IPS-NIHi7 (cell line): Measurements from ENCODE around the gene AGR2.

Experiments
- DNase-seq: peaks from one replicate; pipeline ENCODE4 v3.0.0; 2012; ENCODE audit warnings: mixed read lengths; ENCODE audit errors: extremely low spot score

The AGR2 gene

GRCh38 chr7:16812542-16813231 is 7.9 kb upstream of the AGR2 start:
- DNase-seq: no peak

DNA sequence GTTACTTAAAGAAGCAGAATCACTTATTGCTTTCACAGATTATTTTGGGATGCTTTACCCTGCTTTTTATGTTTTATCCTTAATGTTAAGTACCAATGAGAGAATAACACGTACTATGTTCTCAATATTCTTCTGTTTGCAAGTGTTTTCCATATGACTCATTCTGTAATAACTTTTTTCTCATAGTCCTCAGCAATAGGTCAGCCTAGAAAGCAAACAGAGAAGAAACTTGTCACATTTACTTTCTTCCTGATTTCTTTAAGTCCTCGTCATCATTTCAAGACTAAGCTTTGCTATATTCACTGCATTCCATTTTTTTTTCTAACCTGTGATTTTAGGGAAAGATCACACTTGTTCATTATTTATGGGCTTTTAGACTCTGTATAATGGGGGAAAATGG is 6.8 kb upstream of the AGR2 start:
- no peak for DNase-seq

DNA sequence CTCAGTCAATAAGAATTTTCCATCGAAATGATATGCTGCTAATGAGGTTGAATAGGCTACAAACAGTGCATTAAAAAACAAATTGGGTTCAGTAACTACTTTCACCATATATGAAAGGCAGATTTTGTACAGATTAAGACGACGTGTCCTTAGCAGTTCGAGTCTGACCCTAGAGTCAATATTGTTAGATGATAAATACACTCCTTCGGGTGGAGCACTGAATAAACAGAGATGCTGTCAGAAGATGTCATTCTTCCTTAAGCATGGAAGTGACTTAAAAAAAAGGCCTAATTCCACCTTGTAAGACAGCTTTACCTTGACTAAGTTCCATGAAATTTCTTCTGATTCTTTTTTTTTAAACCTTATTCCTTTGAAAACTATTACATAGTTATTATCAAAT is 5.8 kb upstream of the AGR2 start:
- no peak for DNase-seq

DNA sequence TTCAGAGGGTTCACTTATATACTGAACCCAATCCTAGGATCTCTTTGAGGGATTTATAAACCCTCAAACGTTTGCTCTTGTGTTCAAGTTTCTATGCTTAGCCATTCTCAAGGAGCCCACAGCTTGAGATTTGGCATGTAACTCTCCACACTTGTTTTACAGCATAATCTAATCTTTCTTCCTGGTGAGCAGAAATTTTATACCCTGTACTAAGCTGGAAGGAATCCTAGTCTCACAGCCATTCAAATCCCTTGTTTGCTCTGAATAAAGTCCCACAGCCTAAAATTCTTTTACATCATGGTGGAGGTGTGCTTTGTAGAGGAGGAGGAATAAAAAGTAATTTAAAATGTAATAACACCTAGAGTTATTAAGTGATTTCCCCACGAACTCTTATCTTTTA is 5.3 kb upstream of the AGR2 start:
- DNase-seq: no peak

GRCh38 chr7:16805441-16805840 is 642 bp upstream of the AGR2 start:
- DNase-seq: no peak

DNA sequence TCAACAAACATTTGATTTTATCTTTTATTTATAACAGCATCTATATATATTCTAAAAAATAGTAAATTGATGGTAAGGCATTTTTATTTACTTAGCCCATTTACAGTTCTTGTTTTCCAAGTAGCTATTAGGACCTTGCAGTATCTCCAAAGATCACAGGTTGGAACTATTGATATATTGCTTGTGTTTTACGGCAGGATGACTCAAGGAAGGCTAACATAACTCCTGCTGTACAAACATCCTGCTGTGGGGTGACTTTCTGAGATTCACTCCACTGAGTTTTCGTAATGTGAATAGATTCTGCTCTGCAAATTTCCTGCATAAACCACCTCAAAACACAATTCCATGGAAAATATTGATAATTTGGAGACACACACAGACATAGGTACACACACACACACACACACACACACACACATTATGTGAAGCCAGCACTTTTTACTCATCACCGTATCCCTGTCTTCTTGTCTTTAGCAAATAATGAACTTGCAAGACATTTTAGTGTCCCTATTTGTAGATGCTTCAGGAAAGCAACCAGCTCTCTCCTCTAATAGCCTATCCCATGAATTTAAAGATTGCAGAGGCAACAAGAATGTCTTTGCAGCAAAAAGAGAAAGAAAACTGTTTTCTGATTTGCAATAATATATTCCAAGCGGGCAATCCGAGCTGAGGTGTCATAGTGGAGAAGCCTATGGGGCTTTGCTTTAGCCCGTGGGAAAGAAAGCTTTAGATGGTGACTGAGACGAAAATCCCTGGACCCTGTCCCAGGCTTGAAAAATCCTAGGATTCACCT is 722 bp downstream of the AGR2 start:
- DNase-seq: no peak

- DNase-seq: no peak
These were observed 1.7 kb downstream of the AGR2 start for GRCh38 chr7:16803125-16803524.

- no peak for DNase-seq
These were observed 3.2 kb downstream of the AGR2 start for GRCh38 chr7:16801579-16801978.

GRCh38 chr7:16801111-16801542 is 3.7 kb downstream of the AGR2 start:
- peak; percentile 46 for DNase-seq

- DNase-seq: no peak
These were observed 9.2 kb downstream of the AGR2 start for GRCh38 chr7:16795624-16796023.

- no peak for DNase-seq
These were observed 9.8 kb downstream of the AGR2 start for GRCh38 chr7:16794986-16795385.

- no peak for DNase-seq
These were observed 12.7 kb downstream of the AGR2 start for GRCh38 chr7:16791905-16792698.

GRCh38 chr7:16791071-16791470 is 13.7 kb downstream of the AGR2 start:
- DNase-seq: no peak

- no peak for DNase-seq
These were observed 17.7 kb downstream of the AGR2 start for GRCh38 chr7:16787127-16787526.

GRCh38 chr7:16786257-16786656 is 18.5 kb downstream of the AGR2 start:
- DNase-seq: no peak

DNA sequence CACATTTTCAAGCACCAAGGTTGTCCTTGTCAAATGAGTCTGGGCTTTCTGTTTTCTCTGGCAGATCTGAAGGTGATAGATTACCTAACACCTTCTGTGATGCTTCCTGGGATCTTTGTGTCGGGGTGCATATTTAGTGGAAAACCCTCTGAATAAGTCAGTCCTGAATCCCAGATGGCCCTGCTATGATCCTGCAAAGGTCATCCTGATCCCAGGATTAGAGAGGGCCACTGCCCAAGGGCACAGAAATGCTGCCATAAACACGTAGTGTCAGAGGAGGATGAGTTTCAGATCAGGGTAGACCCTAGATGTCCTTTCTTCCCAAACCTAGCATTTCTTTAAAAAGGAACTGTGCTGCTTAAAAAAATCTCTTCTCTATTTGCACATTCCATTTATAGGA is 19.0 kb downstream of the AGR2 start:
- DNase-seq: no peak

DNA sequence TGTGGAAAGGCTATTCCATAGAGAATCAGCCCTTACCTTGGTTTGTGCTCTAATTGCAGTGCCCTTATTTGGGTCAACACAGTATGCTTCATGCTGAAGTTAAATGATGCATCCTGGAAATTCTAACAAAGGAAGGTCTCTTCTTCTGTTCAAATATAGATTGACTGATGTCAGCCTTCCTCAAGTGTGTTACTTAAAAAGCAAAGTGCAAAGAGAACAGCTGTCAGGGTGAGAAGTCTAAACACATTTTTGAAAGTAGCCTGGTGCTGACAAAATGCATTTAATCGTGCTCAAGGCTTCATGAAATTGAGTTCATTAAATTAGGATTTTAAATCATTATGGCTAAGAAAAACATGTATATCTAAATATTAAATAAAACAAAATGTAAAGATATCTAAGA is 19.5 kb downstream of the AGR2 start:
- no peak for DNase-seq

GRCh38 chr7:16780596-16780995 is 24.2 kb downstream of the AGR2 start:
- no peak for DNase-seq

GRCh38 chr7:16779051-16779450 is 25.7 kb downstream of the AGR2 start:
- no peak for DNase-seq

DNA sequence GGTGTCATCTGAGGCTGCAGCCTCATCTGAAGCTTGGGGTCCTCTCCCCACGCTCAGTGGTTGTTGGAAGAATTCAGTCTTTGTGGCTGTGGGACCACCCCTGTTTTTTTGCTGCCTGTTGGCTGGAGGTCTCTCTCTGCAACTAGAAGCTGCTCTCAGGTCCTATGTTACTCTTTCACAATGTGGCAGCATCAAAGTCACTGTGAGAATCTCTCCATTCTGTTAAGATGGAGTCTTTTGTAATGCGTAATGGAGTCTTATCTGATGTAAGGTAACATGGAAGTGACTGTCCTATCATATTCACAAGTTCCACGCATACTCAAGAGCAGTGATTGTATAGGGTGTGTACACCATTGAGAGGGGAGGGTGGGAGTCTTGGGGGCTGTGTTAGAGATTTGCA is 26.3 kb downstream of the AGR2 start:
- no peak for DNase-seq

GRCh38 chr7:16776053-16776452 is 28.7 kb downstream of the AGR2 start:
- DNase-seq: no peak

DNA sequence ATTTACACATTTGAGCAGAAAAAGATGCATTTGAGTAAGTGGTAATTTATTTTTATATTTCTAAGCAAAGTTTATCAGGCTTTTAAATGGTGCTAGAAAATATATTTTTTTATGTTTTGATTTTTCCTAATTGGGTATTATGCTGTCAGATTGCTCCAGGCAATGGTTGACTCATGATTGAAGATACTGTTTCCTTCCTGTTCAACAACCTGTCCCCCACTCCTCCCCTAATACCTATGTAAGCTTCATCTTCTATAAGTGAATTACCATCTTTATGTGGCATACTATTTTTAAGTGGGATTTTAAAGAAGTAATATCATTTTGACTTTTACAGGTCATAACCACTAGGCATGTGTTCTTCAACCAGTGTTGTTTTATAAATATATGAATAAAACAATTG is 29.8 kb downstream of the AGR2 start:
- no peak for DNase-seq

GRCh38 chr7:16774294-16774693 is 30.5 kb downstream of the AGR2 start:
- DNase-seq: no peak
